HG03108 (cell line): Measurements from ENCODE around the gene SMAP1.

Source experiments
- ATAC-seq: cut with Tn5 transposase; IDR thresholded peaks from one replicate; pipeline ENCODE4 v1.9.1; 2021; ENCODE audit warnings: moderate library complexity; ENCODE audit not compliant: unreplicated experiment

Gene SMAP1

DNA sequence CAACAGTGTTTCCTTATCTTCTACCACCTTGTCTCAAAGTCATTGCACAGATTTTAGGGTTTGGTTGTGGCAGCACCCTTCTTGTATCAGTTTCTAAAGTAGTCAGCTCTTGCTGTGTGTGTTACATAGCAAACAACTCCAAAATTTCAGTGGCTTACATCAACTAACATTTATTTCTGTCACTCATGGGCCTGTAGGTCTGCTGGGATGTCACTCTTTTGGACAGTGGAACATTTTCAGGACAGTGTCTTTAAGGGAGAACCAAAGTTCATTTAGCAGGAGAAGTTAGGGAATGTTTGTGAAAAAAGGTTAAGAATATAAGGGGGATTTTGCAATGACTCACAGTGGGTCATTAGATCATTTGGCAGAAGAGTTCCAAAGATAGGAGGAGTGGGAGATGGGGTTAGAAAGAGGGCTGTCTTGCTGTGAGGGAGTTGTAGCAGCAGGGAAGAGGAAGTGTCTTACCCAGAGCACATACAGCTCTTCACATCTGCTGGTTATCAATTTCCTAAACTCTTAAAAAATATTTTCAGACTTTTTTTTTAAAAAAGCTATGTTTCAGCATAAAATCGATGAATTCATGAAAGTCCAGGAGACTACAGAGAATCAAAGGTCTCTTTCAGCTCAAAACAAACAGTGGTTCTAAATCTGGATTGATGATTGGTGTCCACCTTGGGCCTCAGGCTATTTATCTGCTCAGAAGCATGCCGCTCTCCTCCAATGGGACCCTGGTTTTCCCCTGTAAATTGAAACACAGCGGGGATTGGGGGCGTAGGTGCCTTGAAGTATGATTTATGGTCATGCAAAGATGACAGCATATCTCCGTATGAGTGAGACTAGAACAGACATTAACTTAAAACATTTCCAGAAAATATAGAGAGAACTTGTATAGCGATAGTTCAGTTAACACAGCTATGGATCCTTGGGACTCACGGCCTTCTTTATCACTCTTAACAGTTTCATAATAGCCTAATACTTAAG, 171.9 kb downstream of the SMAP1 start:
- no peak for ATAC-seq

DNA sequence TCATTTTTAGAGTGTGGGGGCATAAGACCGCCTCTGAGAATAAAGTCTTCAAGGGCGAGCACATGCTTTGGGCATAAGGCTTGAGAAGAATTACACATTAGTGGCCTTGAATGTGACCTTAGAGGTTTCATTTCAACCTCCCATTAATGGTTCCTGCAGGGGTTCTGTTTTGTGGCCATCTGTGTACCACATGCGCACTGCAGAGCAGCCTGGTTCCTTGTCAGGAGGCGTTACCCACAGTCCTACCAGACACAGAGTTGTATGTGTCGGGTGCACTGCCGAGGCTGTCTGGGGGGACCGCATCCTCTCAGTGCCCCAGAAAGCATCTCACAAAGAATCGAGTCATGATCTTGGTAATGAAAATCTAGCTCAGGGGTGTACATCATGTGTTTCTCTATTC, 173.4 kb downstream of the SMAP1 start:
- no peak for ATAC-seq

- no peak for ATAC-seq
These were observed 174.9 kb downstream of the SMAP1 start for GRCh38 chr6:70842541-70842940.

GRCh38 chr6:70843328-70843918, 175.7 kb downstream of the SMAP1 start:
- no peak for ATAC-seq

DNA sequence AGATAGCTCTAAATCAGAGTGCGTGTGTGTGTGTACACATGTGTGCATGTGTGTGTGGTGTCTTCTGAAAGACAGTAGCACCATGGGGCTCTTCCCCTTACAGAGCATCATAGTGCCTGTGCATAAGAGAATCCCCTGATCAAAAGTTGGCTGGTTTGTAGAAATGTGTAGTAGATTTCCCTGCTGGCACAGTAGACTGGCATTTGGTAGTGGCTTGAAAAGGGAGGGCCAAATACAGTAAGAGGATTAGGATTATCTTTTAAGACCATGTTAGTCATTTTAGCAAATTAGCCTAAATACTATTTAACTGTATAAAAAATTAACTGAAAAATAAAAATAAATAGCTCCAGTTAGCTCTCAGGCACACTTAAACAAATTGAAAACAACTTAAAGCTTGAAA, 176.6 kb downstream of the SMAP1 start:
- no peak for ATAC-seq

DNA sequence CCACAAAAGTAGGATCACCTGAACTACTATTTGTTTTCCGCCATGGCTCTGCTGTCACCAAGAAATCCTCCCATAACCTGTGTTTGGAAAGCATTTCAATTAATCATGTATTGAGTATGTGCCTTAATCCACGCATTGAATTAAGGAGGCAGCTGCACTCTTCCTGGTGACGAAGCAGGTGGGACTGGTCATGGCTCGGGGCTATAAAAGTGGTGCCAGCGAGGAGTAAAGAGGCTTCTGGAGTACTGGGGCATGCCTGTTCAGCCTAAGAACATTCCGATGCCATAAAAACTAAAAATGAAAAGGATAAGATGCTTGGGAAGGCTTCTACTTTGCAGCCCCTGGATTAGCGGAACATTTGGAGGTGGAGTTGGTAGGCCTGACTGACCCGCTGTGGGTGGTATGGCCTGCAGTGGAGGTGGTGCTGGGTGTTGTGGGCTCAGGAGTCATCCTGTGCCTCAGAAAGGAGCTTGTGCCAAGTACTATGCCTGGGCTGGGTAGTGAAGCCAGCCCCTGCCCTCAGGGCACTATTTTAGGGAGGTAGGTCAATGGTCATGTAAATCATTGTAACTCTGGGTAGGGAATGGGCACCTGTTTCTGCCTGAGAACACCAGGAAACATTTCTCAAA, 178.6 kb downstream of the SMAP1 start:
- no peak for ATAC-seq

DNA sequence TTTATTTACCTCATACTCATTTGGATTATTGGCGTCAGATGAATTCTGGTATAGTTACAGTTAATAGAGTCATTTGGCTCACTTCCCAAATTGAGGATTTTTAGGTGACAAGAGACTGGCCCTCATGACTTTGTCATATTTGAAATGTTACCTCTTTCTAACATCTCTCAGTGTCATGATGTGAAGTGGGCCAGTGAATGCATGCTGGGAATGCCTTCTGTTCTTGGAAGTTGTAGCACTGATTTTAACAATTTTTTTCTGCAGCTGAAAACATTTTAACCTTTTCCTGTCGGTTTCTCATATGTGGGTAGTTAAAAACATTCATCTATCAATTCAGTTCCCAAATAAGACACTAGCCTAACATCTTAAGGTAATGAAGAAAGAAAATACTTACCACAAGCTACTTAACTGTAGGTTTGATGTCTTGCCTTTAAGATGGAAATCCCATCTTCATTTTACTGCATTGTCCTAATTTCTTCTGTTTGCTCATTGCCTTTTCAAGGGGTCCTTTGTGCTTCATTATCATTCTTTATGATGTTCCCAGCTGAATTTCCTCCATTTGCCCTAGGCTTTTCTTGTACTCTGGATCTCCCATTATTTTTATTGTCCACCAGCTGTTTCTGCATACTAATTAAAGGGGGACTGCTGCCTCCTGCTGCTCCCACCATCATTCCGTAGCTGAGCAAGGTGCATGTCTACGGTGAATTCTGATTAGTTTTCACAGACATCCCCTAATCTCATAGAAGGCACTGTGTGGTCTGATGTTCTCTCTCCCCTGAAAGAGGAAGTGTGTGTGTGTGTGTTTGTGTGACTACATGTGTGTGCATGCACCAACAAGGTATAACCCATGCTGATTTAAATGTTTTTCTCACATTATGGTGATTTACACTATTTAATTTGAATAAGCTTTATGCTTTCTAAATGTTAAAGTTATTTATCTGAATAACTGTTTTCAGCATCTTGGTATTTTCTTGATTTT, 179.7 kb downstream of the SMAP1 start:
- no peak for ATAC-seq

DNA sequence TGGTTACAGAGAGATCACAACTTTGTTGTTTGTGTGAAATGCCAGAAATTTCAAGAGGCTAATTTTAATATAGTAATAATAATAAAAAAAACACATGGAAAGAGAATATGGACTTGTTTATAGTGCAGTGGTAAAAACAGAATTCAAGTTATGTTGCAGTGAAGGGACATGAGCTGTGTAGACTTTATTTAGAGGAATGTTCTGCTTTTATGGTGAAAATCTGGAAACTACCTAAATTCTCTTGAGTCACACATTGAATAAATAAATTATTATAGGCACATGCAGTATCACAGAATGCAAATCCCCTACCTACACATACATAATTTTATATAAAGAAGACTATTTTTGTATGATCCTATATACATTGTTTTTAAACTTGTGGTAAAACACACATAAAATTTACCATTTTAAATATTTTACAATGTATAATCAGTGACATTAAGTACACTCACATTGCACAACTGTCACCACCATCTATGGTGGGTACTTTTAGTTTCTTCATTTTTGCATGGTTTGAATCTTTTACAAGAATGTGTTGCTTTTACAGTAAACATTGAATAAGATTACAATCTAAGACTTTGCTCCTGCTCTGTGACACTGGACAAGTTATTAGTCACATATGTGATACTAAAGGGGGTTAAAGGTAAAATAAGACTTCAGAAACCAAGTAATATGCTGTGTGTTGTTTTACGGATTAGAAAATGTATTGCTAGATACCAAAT, 181.8 kb downstream of the SMAP1 start:
- ATAC-seq = no peak

DNA sequence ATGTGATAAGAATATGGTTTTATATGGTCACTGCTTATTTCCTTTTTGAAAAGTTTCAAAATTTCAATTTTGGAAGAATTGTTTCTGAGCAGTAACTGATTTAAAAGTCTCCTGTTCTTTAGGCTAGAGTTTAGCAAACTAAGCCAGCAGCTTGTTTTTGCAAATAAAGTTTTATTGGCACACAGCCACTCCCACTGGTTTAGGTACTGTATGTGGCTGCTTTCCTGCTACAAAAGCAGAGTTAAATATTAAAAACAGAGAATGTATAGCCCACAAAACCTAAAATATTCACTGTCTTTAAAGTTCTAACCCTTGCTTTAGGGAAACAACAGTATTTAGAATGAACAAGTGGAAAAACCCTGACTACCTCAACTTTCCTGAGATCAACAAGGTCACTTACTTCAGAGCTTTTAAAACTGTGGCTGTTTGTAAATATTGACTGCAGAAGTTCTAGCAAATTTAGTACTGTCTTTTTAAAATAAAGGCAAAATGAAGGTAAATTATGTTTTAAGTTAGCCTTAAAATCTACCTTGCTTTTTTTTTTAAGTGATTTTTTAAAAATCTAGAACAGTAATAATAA, 185.1 kb downstream of the SMAP1 start:
- no peak for ATAC-seq

DNA sequence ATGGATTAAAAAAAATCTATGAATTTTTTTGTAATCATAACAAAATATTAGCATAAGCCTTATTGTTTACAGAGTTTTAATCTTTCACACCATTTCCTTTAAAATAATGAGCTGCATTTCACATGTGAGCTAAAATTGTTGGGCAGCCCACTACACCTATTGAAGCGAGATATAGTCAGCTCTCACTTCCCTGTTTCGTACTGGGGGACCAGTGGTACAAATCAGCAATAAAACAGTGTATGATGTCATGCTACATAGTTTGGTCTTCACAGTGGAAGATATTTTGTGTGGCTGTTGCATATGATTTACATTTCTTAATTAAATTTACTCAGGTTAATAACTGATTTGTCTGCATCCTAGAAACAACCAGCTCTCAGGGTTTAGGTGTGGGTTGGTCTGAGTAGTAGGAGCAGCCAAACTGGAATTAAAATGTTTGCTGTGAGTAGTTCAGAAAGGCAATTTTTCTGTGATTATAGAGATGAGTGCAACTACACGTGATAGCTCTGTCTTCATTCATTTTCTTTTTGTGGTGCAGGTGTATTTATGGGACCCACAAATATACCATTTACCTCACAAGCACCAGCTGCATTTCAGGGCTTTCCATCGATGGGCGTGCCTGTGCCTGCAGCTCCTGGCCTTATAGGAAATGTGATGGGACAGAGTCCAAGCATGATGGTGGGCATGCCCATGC, 189.8 kb downstream of the SMAP1 start:
- peak; percentile 99 for ATAC-seq

DNA sequence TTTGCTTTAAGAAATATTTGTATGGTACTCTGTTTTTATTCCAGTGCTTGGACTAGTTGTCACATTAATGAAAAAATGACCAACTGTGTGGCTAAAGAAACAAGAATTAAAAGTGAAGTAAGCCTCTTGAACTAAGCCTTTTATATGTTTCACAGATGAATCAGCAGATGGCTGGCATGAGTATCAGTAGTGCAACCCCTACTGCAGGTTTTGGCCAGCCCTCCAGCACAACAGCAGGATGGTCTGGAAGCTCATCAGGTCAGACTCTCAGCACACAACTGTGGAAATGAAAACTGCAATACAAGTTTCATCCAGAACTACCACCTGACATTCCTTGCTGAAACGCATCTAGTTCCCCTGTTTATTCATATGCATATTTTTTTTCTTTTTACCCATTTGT, 192.4 kb downstream of the SMAP1 start:
- ATAC-seq = no peak

DNA sequence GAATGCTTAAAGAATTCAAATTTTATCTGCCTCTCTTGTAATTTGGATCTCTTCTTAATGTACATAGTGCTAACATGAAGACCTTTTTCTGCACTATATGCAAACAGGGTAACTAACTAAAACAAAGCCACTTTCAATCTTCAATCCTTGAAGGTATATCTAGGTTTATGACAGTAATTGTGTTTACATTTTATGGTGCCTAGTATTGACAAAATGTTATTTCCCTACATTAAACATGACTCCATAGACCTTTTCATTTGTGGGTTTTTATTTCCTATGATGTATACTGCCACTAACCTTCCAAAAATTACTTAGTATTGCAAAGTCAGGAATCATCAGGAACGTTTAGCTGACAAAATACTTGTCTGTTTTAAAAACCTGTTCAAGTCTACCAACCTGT, 193.2 kb downstream of the SMAP1 start:
- ATAC-seq = no peak

DNA sequence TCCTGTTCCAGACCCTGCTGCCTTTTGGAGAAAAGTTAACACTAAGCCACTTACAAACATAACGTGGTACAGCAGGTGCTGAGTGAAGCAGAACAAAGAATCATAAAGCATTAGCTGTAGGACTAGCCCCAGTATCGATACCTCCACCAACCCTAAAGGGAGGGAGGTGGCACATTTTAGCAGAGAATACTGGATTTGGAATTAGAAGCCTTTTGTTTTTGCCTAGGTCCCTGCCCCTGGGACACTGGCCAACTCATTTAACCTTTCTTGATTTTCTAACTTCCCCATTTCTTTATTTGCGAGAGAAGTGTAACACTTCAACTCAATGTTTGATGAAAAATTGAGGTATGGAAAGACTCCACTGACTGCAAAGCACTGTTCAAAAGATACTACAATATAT, 195.7 kb downstream of the SMAP1 start:
- ATAC-seq = no peak

GRCh38 chr6:70864401-70864800, 196.7 kb downstream of the SMAP1 start:
- ATAC-seq = no peak

GRCh38 chr6:70872469-70872868, 204.8 kb downstream of the SMAP1 start:
- no peak for ATAC-seq

DNA sequence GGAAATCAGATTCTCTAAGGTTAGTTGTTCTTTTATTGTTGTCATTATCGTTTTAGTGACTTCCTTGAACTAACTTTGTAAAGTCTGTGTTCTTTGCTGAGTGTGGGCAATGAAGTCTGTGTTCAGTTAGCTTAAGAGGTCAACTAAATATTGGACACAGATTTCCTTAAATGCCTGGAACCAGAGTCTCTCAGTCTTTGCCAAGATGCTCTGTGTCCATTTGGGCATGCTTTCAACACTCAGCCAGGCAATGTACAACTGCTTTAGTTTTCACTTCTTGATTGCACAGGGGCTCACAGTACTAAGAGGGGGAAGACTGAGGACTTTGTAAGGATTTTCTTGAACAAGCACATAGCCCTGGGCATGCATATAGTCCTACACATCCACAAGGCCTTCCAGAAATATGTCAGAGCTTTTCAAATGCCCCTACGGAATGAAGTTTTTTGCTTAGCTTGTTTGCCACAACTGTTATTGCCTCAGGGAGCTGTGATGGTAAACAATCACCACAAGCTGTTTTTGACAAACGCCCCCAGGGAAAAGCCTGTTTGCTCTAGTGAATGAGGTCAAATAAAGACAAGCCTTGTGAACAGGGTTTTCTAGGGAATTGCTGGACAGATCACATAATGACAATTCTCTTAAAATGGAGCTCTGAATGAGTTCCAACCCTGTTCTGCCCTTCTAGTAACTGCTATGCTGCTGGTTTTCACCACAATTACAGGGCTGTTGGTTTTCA, 206.7 kb downstream of the SMAP1 start:
- ATAC-seq = no peak

DNA sequence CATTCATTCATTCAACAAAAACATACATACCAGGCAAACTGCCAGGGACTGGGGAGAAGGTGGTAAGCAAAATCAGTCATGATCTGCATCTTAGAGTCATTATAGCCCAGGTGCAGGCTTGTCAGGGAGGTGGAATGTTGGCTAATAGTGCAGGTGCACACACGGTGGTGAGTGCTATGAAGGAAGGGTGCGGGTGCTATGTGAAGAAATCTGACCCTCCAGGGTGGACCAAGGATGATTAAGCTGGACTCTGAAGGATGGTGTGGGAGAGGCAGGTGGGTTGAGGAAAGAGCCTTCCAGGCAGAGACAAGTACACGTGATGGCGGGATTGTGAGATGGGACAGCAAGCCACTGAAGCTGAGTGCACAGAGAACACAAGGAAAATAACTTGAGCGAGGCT, 211.8 kb downstream of the SMAP1 start:
- no peak for ATAC-seq
